Measurements from ENCODE around the gene MPRIP. TPM values are rescaled to one million over a fixed set of nuclear protein-coding genes. Genes with fewer than 3 reads are reported as not detected.

MPRIP gene
- total RNA-seq, 1 experiment from 2014 or later: 443 TPM

- no peaks in the 10 kb centered on the region for H3K9me2 ChIP-seq (ENCODE audit: insufficient read depth)
Observed at GRCh38 chr17:17200311-17200710, 158.1 kb downstream of the MPRIP start.

GRCh38 chr17:17200831-17201230 is 158.6 kb downstream of the MPRIP start:
- H3K27me3 ChIP-seq (ENCODE audit: insufficient read depth, low read depth): no peaks in the 10 kb centered on the region
- H3K79me2 ChIP-seq (ENCODE audit: low read depth): peaks cover 26% of the 10 kb centered on the region
- intact Hi-C loops (cut with micrococcal nuclease; ENCODE audit: unreplicated experiment): no loop called here
- peaks cover 18% of the 10 kb centered on the region for H4K20me1 ChIP-seq (ENCODE audit: insufficient read depth)
- H3K4me3 ChIP-seq: no peak overlapping the region
- peaks cover 14% of the 10 kb centered on the region for H3K4me1 ChIP-seq (replicated peaks; ENCODE audit: insufficient read depth)
- H3K27ac ChIP-seq: no peak overlapping the region
- ChIA-PET CTCF (interaction anchor here (0.6 kb wide), 1 partner anchor 295 kb away, joined by 4 read pairs; the partner anchor contains the start of gene RASD1), POLR2A (ENCODE audit: unreplicated experiment) (no interaction called here)
- no peak overlapping the region for H3K4me2 ChIP-seq
- H3F3A ChIP-seq (ENCODE audit: insufficient read depth, low read depth): peaks cover 40% of the 10 kb centered on the region
- no TSS peak for BruUV-seq (replicated peaks)
- H3K36me3 ChIP-seq (ENCODE audit: low read depth): peaks cover 5% of the 10 kb centered on the region; the same call in 1 of the 2 replicates
- H2AFZ ChIP-seq: no peak overlapping the region
- H3K9me3 ChIP-seq (ENCODE audit: insufficient read depth, low read depth): no peaks in the 10 kb centered on the region
- TF ChIP-seq EZH2 (IDR thresholded peaks at IDR 0.05; ENCODE audit: low read depth) (no peak), CTCF (conservative IDR thresholded peaks at IDR 0.05) (no peak)
- H3K9me2 ChIP-seq (ENCODE audit: insufficient read depth): no peaks in the 10 kb centered on the region
- DNase-seq: no peak

More at GRCh38 chr17:17200311-17200710, 158.1 kb downstream of the MPRIP start:
- Histone ChIP-seq H4K20me1 (ENCODE audit: insufficient read depth) (peaks cover 18% of the 10 kb centered on the region), H3K4me1 (replicated peaks; ENCODE audit: insufficient read depth) (peaks cover 14% of the 10 kb centered on the region), H3K27me3 (ENCODE audit: insufficient read depth, low read depth) (no peaks in the 10 kb centered on the region), H3K79me2 (ENCODE audit: low read depth) (peaks cover 26% of the 10 kb centered on the region), H3K9me3 (ENCODE audit: insufficient read depth, low read depth) (no peaks in the 10 kb centered on the region), H3K27ac (no peak overlapping the region), H3K4me2 (no peak overlapping the region), H3F3A (ENCODE audit: insufficient read depth, low read depth) (peaks cover 40% of the 10 kb centered on the region), H3K36me3 (ENCODE audit: low read depth) (peaks cover 5% of the 10 kb centered on the region; the same call in 1 of the 2 replicates), H2AFZ (no peak overlapping the region), H3K4me3 (no peak overlapping the region)
- BruUV-seq (replicated peaks): no TSS peak
- intact Hi-C loops (cut with micrococcal nuclease; ENCODE audit: unreplicated experiment): no loop called here
- CTCF ChIA-PET: interaction anchor here (0.6 kb wide), 1 partner anchor 296 kb away, joined by 4 read pairs; the partner anchor contains the start of gene RASD1
- no peak for DNase-seq
- POLR2A ChIA-PET (ENCODE audit: unreplicated experiment): no interaction called here
- TF ChIP-seq EZH2 (IDR thresholded peaks at IDR 0.05; ENCODE audit: low read depth) (no peak), CTCF (conservative IDR thresholded peaks at IDR 0.05) (no peak)

GRCh38 chr17:17201271-17201670 is 159.0 kb downstream of the MPRIP start:
- H2AFZ ChIP-seq: no peak overlapping the region
- peaks cover 14% of the 10 kb centered on the region for H3K4me1 ChIP-seq (replicated peaks; ENCODE audit: insufficient read depth)
- no peak overlapping the region for H3K4me3 ChIP-seq
- no TSS peak for BruUV-seq (replicated peaks)
- H3K79me2 ChIP-seq (ENCODE audit: low read depth): peaks cover 26% of the 10 kb centered on the region
- ChIA-PET POLR2A (ENCODE audit: unreplicated experiment) (no interaction called here), CTCF (no interaction called here)
- no peak overlapping the region for H3K27ac ChIP-seq
- no peak overlapping the region for H3K4me2 ChIP-seq
- H3K9me2 ChIP-seq (ENCODE audit: insufficient read depth): no peaks in the 10 kb centered on the region
- H4K20me1 ChIP-seq (ENCODE audit: insufficient read depth): peaks cover 18% of the 10 kb centered on the region
- H3K27me3 ChIP-seq (ENCODE audit: insufficient read depth, low read depth): no peaks in the 10 kb centered on the region
- no peak for DNase-seq
- intact Hi-C loops (cut with micrococcal nuclease; ENCODE audit: unreplicated experiment): no loop called here
- no peaks in the 10 kb centered on the region for H3K9me3 ChIP-seq (ENCODE audit: insufficient read depth, low read depth)
- no peak for TF ChIP-seq CTCF (conservative IDR thresholded peaks at IDR 0.05)
- no peak for TF ChIP-seq EZH2 (IDR thresholded peaks at IDR 0.05; ENCODE audit: low read depth)
- H3F3A ChIP-seq (ENCODE audit: insufficient read depth, low read depth): peaks cover 40% of the 10 kb centered on the region
- H3K36me3 ChIP-seq (ENCODE audit: low read depth): peaks cover 5% of the 10 kb centered on the region; the same call in 1 of the 2 replicates

All from PC-9 (cell line).